B cell (primary cell): Measurements from ENCODE around the gene MAPRE3. TPM values are rescaled to one million over a fixed set of nuclear protein-coding genes. Genes with fewer than 3 reads are reported as not detected.

Experiments used
- ATAC-seq: fragments of 200-7000 bp; cut with Tn5 transposase; one replicate; pipeline ENCODE4 v1.10.0; 2021; ENCODE audit warnings: low read depth, mild to moderate bottlenecking, moderate number of reproducible peaks, moderate library complexity
- CTCF ChIA-PET: fragments of 350-600 bp; sonication (Branson Sonifier 250); formaldehyde crosslinking; loops from one replicate; lab custom pipeline; 2021; ENCODE audit warnings: antibody characterized with exemption, inconsistent platforms; lab: Charles Lee
- POLR2A ChIA-PET: fragments of 350-600 bp; sonication (Branson Sonifier 250); formaldehyde crosslinking; loops from one replicate; lab custom pipeline; 2021; ENCODE audit warnings: antibody characterized with exemption; lab: Charles Lee
- DNase-seq: peaks from one replicate; pipeline ENCODE4 v3.0.0; 2013
- H2AFZ ChIP-seq: 2 replicates; pipeline ENCODE4 v1.6.1; 2012; ENCODE audit warnings: mild to moderate bottlenecking, low read depth, low read length; ENCODE audit not compliant: insufficient read depth, poor library complexity, severe bottlenecking
- H3K27ac ChIP-seq, 2 donors: 1 replicate in 1 of 2; 2 replicates in 1 of 2; pipeline ENCODE4 v1.5.1; 2012 to 2013; ENCODE audit warnings: low read length in 2 of 2, mild to moderate bottlenecking in 2 of 2, moderate library complexity in 1 of 2
- H3K27me3 ChIP-seq, 4 experiments: fragments of 200-600 bp in 1 of 4; sonication (generic) in 1 of 4; replicated peaks in 1 of 4; 1 replicate in 2 of 4; 2 replicates in 2 of 4; pipeline versions ENCODE4 v1.6.1 to v1.7.0; 2013 to 2016; ENCODE audit warnings: low read length in 3 of 4, mild to moderate bottlenecking in 2 of 4, mixed read lengths in 1 of 4, moderate library complexity in 1 of 4; ENCODE audit not compliant: insufficient read depth in 4 of 4, control insufficient read depth in 3 of 4; ENCODE audit errors: control extremely low read depth in 1 of 4
- H3K36me3 ChIP-seq, 2 experiments: replicated peaks in 1 of 2; 1 replicate in 1 of 2; 2 replicates in 1 of 2; pipeline versions ENCODE4 v1.6.1 to v1.7.1; 2013; ENCODE audit warnings: low read length in 1 of 2; ENCODE audit not compliant: insufficient read depth in 2 of 2, control insufficient read depth in 1 of 2; ENCODE audit errors: control extremely low read depth in 1 of 2, extremely low read depth in 1 of 2
- H3K4me1 ChIP-seq, 2 donors: fragments of 200-600 bp in 1 of 2; sonication (generic) in 1 of 2; 1 replicate in 1 of 2; 2 replicates in 1 of 2; pipeline versions ENCODE4 v1.5.1 to v1.6.1; 2013 to 2017; ENCODE audit warnings: low read length in 2 of 2; ENCODE audit not compliant: control insufficient read depth in 2 of 2, insufficient read depth in 2 of 2
- H3K4me2 ChIP-seq: replicated peaks from 2 replicates; pipeline ENCODE3; 2012; ENCODE audit warnings: mild to moderate bottlenecking, low read depth, low read length; ENCODE audit not compliant: poor library complexity, severe bottlenecking
- H3K4me3 ChIP-seq, 5 experiments: fragments of 200-600 bp in 1 of 5; sonication (generic) in 1 of 5; 1 replicate in 3 of 5; 2 replicates in 2 of 5; pipeline versions ENCODE4 v1.5.1 to v1.7.0; 2011 to 2016; ENCODE audit warnings: low read length in 4 of 5, mild to moderate bottlenecking in 4 of 5, low read depth in 2 of 5, control low read depth in 1 of 5, moderate library complexity in 1 of 5; ENCODE audit not compliant: insufficient read depth in 1 of 5; ENCODE audit errors: control extremely low read depth in 1 of 5, extremely low read depth in 1 of 5
- H3K79me2 ChIP-seq: fragments of 200-600 bp; sonication (generic); one replicate; pipeline ENCODE4 v1.6.0; 2016; ENCODE audit warnings: low read length; ENCODE audit not compliant: control insufficient read depth, insufficient read depth
- H3K9ac ChIP-seq: fragments of 200-600 bp; sonication (generic); 2 replicates; pipeline ENCODE4 v1.6.1; 2017; ENCODE audit warnings: mild to moderate bottlenecking, low read length, moderate library complexity
- H3K9me3 ChIP-seq, 3 donors: one replicate each; pipeline versions ENCODE4 v1.6.1 to v1.7.1; 2013; ENCODE audit warnings: low read length in 2 of 3; ENCODE audit not compliant: control insufficient read depth in 2 of 3, insufficient read depth in 1 of 3; ENCODE audit errors: control extremely low read depth in 1 of 3
- H4K20me1 ChIP-seq: 2 replicates; pipeline ENCODE4 v1.6.0; 2012; ENCODE audit warnings: mild to moderate bottlenecking, low read length; ENCODE audit not compliant: insufficient read depth, control insufficient read depth, poor library complexity, severe bottlenecking
- H3K27ac Mint-ChIP-seq: one replicate; pipeline ENCODE4 v1.8.0; 2021; ENCODE audit warnings: mixed read lengths
- H3K27me3 Mint-ChIP-seq: one replicate; pipeline ENCODE4 v1.8.0; 2021; ENCODE audit warnings: mixed read lengths
- H3K4me1 Mint-ChIP-seq: one replicate; pipeline ENCODE4 v1.8.0; 2021; ENCODE audit warnings: mixed read lengths
- H3K4me3 Mint-ChIP-seq: one replicate; pipeline ENCODE4 v1.8.0; 2021; ENCODE audit warnings: mixed read lengths
- H3K9me3 Mint-ChIP-seq: one replicate; pipeline ENCODE4 v1.8.0; 2022; ENCODE audit warnings: mixed read lengths; ENCODE audit not compliant: insufficient read depth
- EZH2 ChIP-seq: IDR thresholded peaks from 2 replicates; pipeline ENCODE4 v1.6.1; 2012; ENCODE audit warnings: borderline replicate concordance, low read depth, mild to moderate bottlenecking, moderate library complexity, low read length; ENCODE audit not compliant: insufficient read depth, poor library complexity, severe bottlenecking
- WGBS: methylation state at CpG from one replicate; pipeline ENCODE4 v1.1.5; 2013; ENCODE audit warnings: missing lambda C conversion rate; ENCODE audit not compliant: insufficient coverage; 5-methylcytosine and 5-hydroxymethylcytosine counted together
- intact Hi-C: fragments of 100-400 bp; cut with micrococcal nuclease; formaldehyde crosslinking; loops from one replicate; pipeline ENCODE4 v1.10.0; 2022
- polyA plus RNA-seq: library from polyadenylated mRNA; depleted of rRNA; stranded (reverse); fragments of >200 nt; gene quantifications from 2 replicates; pipeline ENCODE4 v1.2.3, GENCODE V29; 2012
- total RNA-seq, 2 donors: library from RNA; stranded (reverse); fragments of 120-200 nt in 1 of 2; gene quantifications; 1 replicate in 1 of 2; 2 replicates in 1 of 2; pipeline versions ENCODE4 v1.2.3 to v1.2.4, GENCODE V29; 2013 to 2022
- TF ChIP-seq, protein P1 (sequence below): fragments of 200-600 bp; IDR thresholded peaks from one replicate; pipeline ENCODE4 v1.8.0; 2022; ENCODE audit warnings: antibody characterized with exemption, mild to moderate bottlenecking

Gene MAPRE3
- total and polyA plus RNA-seq, 2 donors (not counting 1 experiment from before 2014, with no cell fraction given), result 5.4 to 9.8 TPM

DNA sequence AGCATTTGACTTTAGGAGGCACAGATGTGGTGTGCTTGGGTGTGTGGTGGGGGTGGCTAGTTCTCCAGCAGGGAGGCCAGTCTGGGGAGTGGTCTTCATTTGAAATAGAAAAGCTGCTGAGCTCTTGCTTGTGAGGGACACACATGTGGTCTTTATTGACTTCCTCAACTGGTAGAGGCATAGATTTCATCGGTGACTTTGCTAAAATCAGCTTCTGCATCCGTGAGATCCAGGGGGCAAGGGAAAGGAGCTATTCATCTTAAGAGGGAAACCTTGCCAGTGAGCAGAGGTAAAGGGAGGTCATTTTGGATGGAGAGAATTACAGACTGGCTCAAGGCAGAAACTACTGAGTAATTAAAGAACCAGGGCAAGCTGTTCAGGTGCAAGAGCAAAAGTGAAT, 4.7 kb downstream of the MAPRE3 start:
- 0% methylated on average over 2 of the region's 2 CpGs for WGBS

DNA sequence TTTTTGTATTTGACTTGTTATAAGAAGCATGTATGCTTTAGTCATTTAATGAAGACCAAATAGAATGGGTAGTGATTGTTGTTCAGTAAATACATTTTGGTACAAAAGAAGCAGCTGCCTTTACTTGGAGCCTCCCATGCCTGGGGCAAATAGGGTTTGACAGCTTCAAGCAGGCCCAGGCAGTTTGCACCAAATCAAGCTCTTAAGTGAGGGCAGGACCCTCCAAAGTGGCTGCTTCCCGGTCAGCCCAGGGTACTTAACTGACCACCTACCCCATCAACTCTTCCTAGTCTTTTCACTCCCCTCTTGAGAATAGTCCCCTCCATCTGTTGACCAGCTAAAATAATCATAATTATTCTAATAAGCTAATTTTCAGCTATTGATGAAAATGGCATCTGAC, 5.2 kb downstream of the MAPRE3 start:
- H3K4me2 ChIP-seq, result no peak overlapping the region
- CTCF ChIA-PET, result interaction anchor here (0.6 to 2.9 kb wide), 7 partner anchors 8 to 74 kb away, joined by 3 to 16 read pairs (median 3); no protein-coding TSS in a partner anchor
- no peak overlapping the region for H3K27ac ChIP-seq
- no peak overlapping the region for H2AFZ ChIP-seq
- H4K20me1 ChIP-seq, result no peaks in the 10 kb centered on the region
- ATAC-seq (no peak), DNase-seq (no peak)
- H3K36me3 ChIP-seq, result no peaks in the 10 kb centered on the region
- H3K9me3 ChIP-seq, result no peaks in the 10 kb centered on the region
- peaks cover 0 to 6% (median 2%) of the 10 kb centered on the region in 4 experiments for H3K27me3 ChIP-seq
- no peaks in the 10 kb centered on the region for H3K79me2 ChIP-seq
- no peaks in the 10 kb centered on the region for H3K9me3 Mint-ChIP-seq
- peaks cover 9% of the 10 kb centered on the region for H3K4me1 Mint-ChIP-seq
- no CpG with 5 or more reads among the region's 1 CpG for WGBS
- H3K4me1 ChIP-seq, result peaks cover 6 to 7% of the 10 kb centered on the region in 2 donors
- no peak overlapping the region for H3K9ac ChIP-seq
- no peak for TF ChIP-seq EZH2
- TF ChIP-seq, protein P1, sequence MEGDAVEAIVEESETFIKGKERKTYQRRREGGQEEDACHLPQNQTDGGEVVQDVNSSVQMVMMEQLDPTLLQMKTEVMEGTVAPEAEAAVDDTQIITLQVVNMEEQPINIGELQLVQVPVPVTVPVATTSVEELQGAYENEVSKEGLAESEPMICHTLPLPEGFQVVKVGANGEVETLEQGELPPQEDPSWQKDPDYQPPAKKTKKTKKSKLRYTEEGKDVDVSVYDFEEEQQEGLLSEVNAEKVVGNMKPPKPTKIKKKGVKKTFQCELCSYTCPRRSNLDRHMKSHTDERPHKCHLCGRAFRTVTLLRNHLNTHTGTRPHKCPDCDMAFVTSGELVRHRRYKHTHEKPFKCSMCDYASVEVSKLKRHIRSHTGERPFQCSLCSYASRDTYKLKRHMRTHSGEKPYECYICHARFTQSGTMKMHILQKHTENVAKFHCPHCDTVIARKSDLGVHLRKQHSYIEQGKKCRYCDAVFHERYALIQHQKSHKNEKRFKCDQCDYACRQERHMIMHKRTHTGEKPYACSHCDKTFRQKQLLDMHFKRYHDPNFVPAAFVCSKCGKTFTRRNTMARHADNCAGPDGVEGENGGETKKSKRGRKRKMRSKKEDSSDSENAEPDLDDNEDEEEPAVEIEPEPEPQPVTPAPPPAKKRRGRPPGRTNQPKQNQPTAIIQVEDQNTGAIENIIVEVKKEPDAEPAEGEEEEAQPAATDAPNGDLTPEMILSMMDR, result no peak
- peaks cover 26% of the 10 kb centered on the region for H3K27me3 Mint-ChIP-seq
- H3K4me3 Mint-ChIP-seq, result no peak overlapping the region
- intact Hi-C loops, result no loop called here
- POLR2A ChIA-PET, result interaction anchor here (0.6 kb wide), 1 partner anchor 35 kb away, joined by 5 read pairs; no protein-coding TSS in a partner anchor
- no peak overlapping the region for H3K27ac Mint-ChIP-seq
- H3K4me3 ChIP-seq, result no peak overlapping the region

More for the DNA sequence above, 4.7 kb downstream of the MAPRE3 start:
- H3K27me3 ChIP-seq, result peaks cover 0 to 6% (median 2%) of the 10 kb centered on the region in 4 experiments
- no peak overlapping the region for H3K4me2 ChIP-seq
- H4K20me1 ChIP-seq, result no peaks in the 10 kb centered on the region
- H3K9ac ChIP-seq, result no peak overlapping the region
- Mint-ChIP-seq H3K27ac (no peak overlapping the region), H3K9me3 (no peaks in the 10 kb centered on the region), H3K27me3 (peaks cover 26% of the 10 kb centered on the region), H3K4me1 (peaks cover 12% of the 10 kb centered on the region), H3K4me3 (no peak overlapping the region)
- DNase-seq, result no peak
- intact Hi-C loops, result no loop called here
- H2AFZ ChIP-seq, result no peak overlapping the region
- no peak for ATAC-seq
- no peaks in the 10 kb centered on the region for H3K79me2 ChIP-seq
- TF ChIP-seq, protein P1, result no peak
- no peak for TF ChIP-seq EZH2
- CTCF ChIA-PET, result interaction anchor here (0.6 to 2.9 kb wide), 2 partner anchors 13 to 41 kb away, joined by 3 to 16 read pairs; no protein-coding TSS in a partner anchor
- POLR2A ChIA-PET, result no interaction called here
- H3K27ac ChIP-seq, result no peak overlapping the region
- H3K4me1 ChIP-seq, result peaks cover 8% of the 10 kb centered on the region in 2 donors
- no peaks in the 10 kb centered on the region for H3K9me3 ChIP-seq
- no peaks in the 10 kb centered on the region for H3K36me3 ChIP-seq
- no peak overlapping the region for H3K4me3 ChIP-seq
